HepG2 (cell line): ENCODE measurements around the gene GNG7. TPM values are rescaled to one million over a fixed set of nuclear protein-coding genes. Genes with fewer than 3 reads are reported as not detected.
A peak's percentile ranks its signal among the peaks of the same experiment; 100 is the strongest.

ENCODE experiments used
- ATAC-seq: fragments of 200-7000 bp; cut with Tn5 transposase; 3 replicates; pipeline ENCODE4 v1.9.1; 2020; ENCODE audit warnings: mild to moderate bottlenecking, moderate library complexity
- BruUV-seq: library from RNA; stranded (reverse); fragments of 400-500 nt; replicated peaks from 2 replicates; lab custom pipeline; 2021; lab: Mats Ljungman, UMichigan
- CTCF ChIA-PET: fragments of 300-600 bp; formaldehyde crosslinking; extraction: SDS; loops from one replicate; lab custom pipeline; 2021; ENCODE audit warnings: low total read pairs, inconsistent platforms, low intra/inter-chr PET ratio; lab: Yijun Ruan, JAX
- POLR2A ChIA-PET: fragments of 350-600 bp; sonication (Branson Sonifier 250); formaldehyde crosslinking; loops from one replicate; lab custom pipeline; 2020; ENCODE audit warnings: antibody characterized with exemption, inconsistent platforms; lab: Yijun Ruan, JAX
- DNase-seq: peaks from one replicate; pipeline ENCODE4 v3.0.0-alpha.2; 2015; ENCODE audit warnings: low spot score
- FAIRE-seq: peaks from 3 replicates; lab custom pipeline; 2011; peaks lifted over from hg19 to GRCh38; lab: Jason Lieb, UNC
- H2AFZ ChIP-seq: one replicate; pipeline ENCODE4 v1.6.1; 2011; ENCODE audit warnings: low read length, inconsistent platforms
- H3K27ac ChIP-seq: fragments of 300-600 bp; 3 replicates; pipeline ENCODE4 v1.8.0; 2011; ENCODE audit warnings: mixed run types, mild to moderate bottlenecking, mixed read lengths, low read length, inconsistent platforms; ENCODE audit not compliant: insufficient read depth; ENCODE audit errors: extremely low read length
- H3K27me3 ChIP-seq, 2 experiments: fragments of 200-600 bp in 1 of 2; 2 replicates in 1 of 2; 3 replicates in 1 of 2; pipeline versions ENCODE4 v1.6.0 to v1.8.0; 2011; ENCODE audit warnings: low read length in 2 of 2, mild to moderate bottlenecking in 2 of 2, moderate library complexity in 2 of 2, inconsistent platforms in 1 of 2; ENCODE audit not compliant: insufficient read depth in 2 of 2, control insufficient read depth in 1 of 2
- H3K36me3 ChIP-seq, 2 experiments: fragments of 200-600 bp in 1 of 2; replicated peaks in 1 of 2; 2 replicates in 1 of 2; 3 replicates in 1 of 2; pipeline versions ENCODE4 v1.5.1 to v1.8.0; 2011; ENCODE audit warnings: low read length in 2 of 2, inconsistent platforms in 1 of 2; ENCODE audit not compliant: insufficient read depth in 2 of 2, control insufficient read depth in 1 of 2
- H3K4me1 ChIP-seq: 2 replicates; pipeline ENCODE4 v1.5.1; 2012; ENCODE audit warnings: low read length, inconsistent platforms; ENCODE audit not compliant: insufficient read depth
- H3K4me2 ChIP-seq: 2 replicates; pipeline ENCODE4 v1.6.0; 2011; ENCODE audit warnings: low read depth, low read length, inconsistent platforms
- H3K4me3 ChIP-seq, 3 experiments: fragments of 200-600 bp in 1 of 3; sonication (generic), shearing (Covaris generic) in 1 of 3; replicated peaks in 1 of 3; 2 replicates each; pipeline ENCODE4 v1.5.1; 2011 to 2016; ENCODE audit warnings: low read length in 3 of 3, inconsistent platforms in 2 of 3, low read depth in 2 of 3, mild to moderate bottlenecking in 2 of 3, control low read depth in 1 of 3, mixed read lengths in 1 of 3; ENCODE audit not compliant: insufficient read depth in 1 of 3
- H3K79me2 ChIP-seq: one replicate; pipeline ENCODE4 v1.6.1; 2011; ENCODE audit warnings: low read length, inconsistent platforms; ENCODE audit not compliant: insufficient read depth
- H3K9ac ChIP-seq: 2 replicates; pipeline ENCODE4 v1.6.0; 2011; ENCODE audit warnings: mild to moderate bottlenecking, low read depth, low read length, inconsistent platforms; ENCODE audit not compliant: insufficient read depth
- H3K9me3 ChIP-seq: 2 replicates; pipeline ENCODE4 v1.5.1; 2012; ENCODE audit warnings: mild to moderate bottlenecking, low read length
- H4K20me1 ChIP-seq: 2 replicates; pipeline ENCODE4 v1.6.0; 2011; ENCODE audit warnings: inconsistent platforms, mild to moderate bottlenecking, low read length, moderate library complexity; ENCODE audit not compliant: insufficient read depth
- ARID4A ChIP-seq: sonication (generic); formaldehyde crosslinking; IDR thresholded peaks from 2 replicates; pipeline ENCODE4 v1.5.0; 2020; ENCODE audit warnings: mild to moderate bottlenecking, missing genetic modification reagents, borderline replicate concordance
- FOSL1 ChIP-seq: sonication (generic); formaldehyde crosslinking; IDR thresholded peaks from 2 replicates; pipeline ENCODE4 v1.9.0; 2021; ENCODE audit warnings: missing genetic modification reagents, borderline replicate concordance
- HNRNPK ChIP-seq: fragments of 200-400 bp; formaldehyde crosslinking; IDR thresholded peaks from 2 replicates; pipeline ENCODE4 v1.6.1; 2018; ENCODE audit warnings: low read length, low read depth, moderate library complexity, mild to moderate bottlenecking; ENCODE audit not compliant: poor library complexity, severe bottlenecking
- PCBP2 ChIP-seq: fragments of 200-400 bp; formaldehyde crosslinking; optimal IDR thresholded peaks from 2 replicates; pipeline ENCODE3; 2018; ENCODE audit warnings: low read length, low read depth; ENCODE audit not compliant: poor library complexity, severe bottlenecking
- ZNF512 ChIP-seq: sonication (generic); formaldehyde crosslinking; IDR thresholded peaks from 2 replicates; pipeline ENCODE4 v1.4.0; 2020; ENCODE audit warnings: mild to moderate bottlenecking, missing genetic modification reagents
- ZNF800 ChIP-seq: sonication (generic); formaldehyde crosslinking; IDR thresholded peaks from 2 replicates; pipeline ENCODE4 v1.4.0; 2020; ENCODE audit warnings: missing genetic modification reagents
- ZSCAN22 ChIP-seq: sonication (generic); formaldehyde crosslinking; IDR thresholded peaks from 2 replicates; pipeline ENCODE4 v1.4.0; 2020; ENCODE audit warnings: mild to moderate bottlenecking, missing genetic modification reagents
- WGBS: methylation state at CpG from one replicate; pipeline ENCODE4 v1.1.6; 2017; ENCODE audit warnings: low lambda C conversion rate; 5-methylcytosine and 5-hydroxymethylcytosine counted together
- in situ Hi-C: cut with HindIII; loops from 2 replicates; pipeline ENCODE4 v1.10.0; 2017; ENCODE audit warnings: low pct_unique_long_range_greater_than_20kb; ENCODE audit not compliant: extremely low pct_ligation_motif_present
- intact Hi-C: fragments of 100-400 bp; cut with micrococcal nuclease; formaldehyde crosslinking; loops from one replicate; pipeline ENCODE4 v1.10.0; 2022; ENCODE audit not compliant: unreplicated experiment
- polyA plus RNA-seq, 8 experiments: library from polyadenylated mRNA; depleted of rRNA in 3 of 8; stranded (reverse) in 7 of 8; unstranded in 1 of 8; fragments of >200 nt; fragmentation: Illumina TruSeq in 4 of 8; extraction: Trizol in 4 of 8; gene quantifications; 2 replicates each; pipeline versions ENCODE4 v1.2.1 to v1.2.3, GENCODE V29; 2011 to 2016; ENCODE audit warnings: low read depth in 4 of 8, missing spikeins in 1 of 8, mixed read lengths in 1 of 8; ENCODE audit not compliant: insufficient read depth in 1 of 8
- total RNA-seq, 5 experiments: library from RNA; depleted of rRNA; stranded (reverse); fragments of >200 nt; fragmentation: Illumina TruSeq; extraction: Trizol; gene quantifications; 2 replicates each; pipeline ENCODE4 v1.2.3, GENCODE V29; 2016; ENCODE audit warnings: low read depth in 1 of 5

Gene GNG7
- total and polyA plus RNA-seq, 2 of the 13 experiments (the other 11 are each of a cell fraction or from before 2014, with no cell fraction given), result 1.4 to 3.3 TPM

GRCh38 chr19:2640563-2641331 is 61.7 kb downstream of the GNG7 start (continued):
- TF ChIP-seq ZSCAN22, result no peak
- no peak for TF ChIP-seq FOSL1 (CRISPR knock-in tag)
- no peak for TF ChIP-seq ZNF800 (CRISPR knock-in tag)

- H3K9ac ChIP-seq, result no peak overlapping the region
- no peak overlapping the region for H3K4me3 ChIP-seq
- H3K4me2 ChIP-seq, result no peak overlapping the region
- no peak for DNase-seq
- CTCF ChIA-PET, result no interaction called here
- peaks cover 71% of the 10 kb centered on the region for H3K4me1 ChIP-seq
- H3K27me3 ChIP-seq, result no peaks in the 10 kb centered on the region; a peak in 1 of 5 replicates
- H3K79me2 ChIP-seq, result no peaks in the 10 kb centered on the region
- H3K27ac ChIP-seq, result no peak overlapping the region
- H3K36me3 ChIP-seq, result no peaks in the 10 kb centered on the region
- 0 out of 2 replicates have a peak, but pooled peaks cover 2% of the 10 kb centered on the region for H4K20me1 ChIP-seq
- no peak for ATAC-seq
- TF ChIP-seq ZNF512 (CRISPR knock-in tag) (peak; percentile 78; the same call in 1 of the 2 replicates), PCBP2 (peak; percentile 84), ARID4A (no peak), HNRNPK (peak; percentile 53)
- TF ChIP-seq, all 625 proteins: peak for 3
- 86% methylated on average over 2 of the region's 2 CpGs for WGBS
- Histone ChIP-seq H2AFZ (no peak overlapping the region), H3K9me3 (no peaks in the 10 kb centered on the region)
- intact Hi-C loops, result no loop called here
- POLR2A ChIA-PET, result interaction anchor here (1.0 to 1.9 kb wide), 2 partner anchors 10 to 164 kb away, joined by 3 to 7 read pairs; partner anchors contain the start of gene GADD45B
- no peak for FAIRE-seq
- in situ Hi-C loops, result no loop called here
- BruUV-seq, result no TSS peak
Measured at GRCh38 chr19:2639999-2640398, 62.5 kb downstream of the GNG7 start.
